HG02798 (cell line): ENCODE data around the gene CLECL1.
"Not testable (repeated sequence)": the region's sequence is repeated elsewhere in the genome, so short reads cannot be mapped to it uniquely, and the experiment has no call there.

Experiments
- ATAC-seq: cut with Tn5 transposase; IDR thresholded peaks from one replicate; pipeline ENCODE4 v1.9.1; 2021; ENCODE audit warnings: mild to moderate bottlenecking; ENCODE audit not compliant: unreplicated experiment, poor library complexity

CLECL1 gene

GRCh38 chr12:9699898-9700605, 32.8 kb downstream of the CLECL1 start:
- no peak for ATAC-seq

DNA sequence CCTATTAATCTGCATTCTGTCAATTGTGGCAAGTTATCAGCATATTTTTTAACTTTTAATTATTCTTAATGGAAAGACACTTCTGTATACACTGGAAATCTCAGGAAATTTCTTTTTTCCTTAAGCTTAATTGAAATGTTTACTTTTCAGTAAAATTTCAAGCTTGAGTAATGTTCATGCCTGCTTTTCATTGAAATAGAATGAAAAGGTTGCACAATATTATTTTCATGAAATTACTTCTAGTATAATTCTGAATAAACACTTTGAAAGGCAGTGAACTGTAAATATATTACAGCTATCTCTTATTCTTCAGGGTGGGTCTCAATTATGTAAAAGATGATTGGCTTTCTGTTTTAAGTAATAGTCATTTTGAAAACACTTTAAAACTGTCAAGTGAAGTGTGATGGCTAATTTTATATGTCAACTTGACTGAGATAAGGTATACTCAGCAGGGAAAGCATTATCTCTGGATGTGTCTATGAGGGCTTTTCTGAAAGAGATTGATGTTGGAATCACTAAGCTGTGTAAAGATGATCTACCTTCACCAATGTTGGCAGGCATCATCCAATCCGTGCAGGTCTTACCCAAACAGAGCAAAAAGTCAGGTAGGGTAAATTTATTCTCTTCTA, 33.5 kb downstream of the CLECL1 start:
- no peak for ATAC-seq

DNA sequence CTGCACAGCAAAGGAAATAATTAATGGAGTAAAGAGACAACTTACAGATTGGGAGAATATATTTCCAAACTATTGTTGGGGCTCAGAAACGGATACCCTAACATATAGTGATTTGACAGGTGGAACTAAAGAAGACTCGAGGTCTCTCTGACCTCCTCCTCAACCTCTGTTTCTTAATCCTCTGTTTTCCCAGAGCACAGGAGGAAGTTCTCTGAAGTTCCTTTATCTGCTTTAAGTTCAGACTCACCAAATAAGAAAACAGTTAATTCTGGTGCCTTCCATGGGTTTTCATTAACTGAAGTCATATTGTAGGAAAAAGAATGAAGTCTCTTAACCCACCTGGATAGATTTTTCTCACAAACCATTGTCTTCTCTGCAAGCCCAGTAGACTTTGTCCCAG, 34.2 kb downstream of the CLECL1 start:
- no peak for ATAC-seq

DNA sequence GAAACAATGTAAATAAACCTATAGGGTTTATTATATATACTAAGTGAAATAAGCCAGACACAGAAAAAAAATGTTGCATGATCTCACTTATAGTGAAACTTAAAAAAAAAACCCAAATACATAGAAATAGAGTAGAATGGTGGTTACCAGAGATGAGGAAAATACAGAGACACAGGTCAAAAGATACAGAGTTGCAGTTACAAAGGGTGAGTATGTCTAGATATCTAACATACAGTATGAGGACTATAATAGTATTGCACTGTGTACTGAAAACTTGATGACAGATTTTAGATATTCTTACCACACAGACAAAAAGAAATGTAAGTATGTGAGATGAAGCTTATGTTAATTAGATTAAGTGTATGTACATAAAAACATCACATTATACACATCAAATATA, 35.3 kb downstream of the CLECL1 start:
- no peak for ATAC-seq

DNA sequence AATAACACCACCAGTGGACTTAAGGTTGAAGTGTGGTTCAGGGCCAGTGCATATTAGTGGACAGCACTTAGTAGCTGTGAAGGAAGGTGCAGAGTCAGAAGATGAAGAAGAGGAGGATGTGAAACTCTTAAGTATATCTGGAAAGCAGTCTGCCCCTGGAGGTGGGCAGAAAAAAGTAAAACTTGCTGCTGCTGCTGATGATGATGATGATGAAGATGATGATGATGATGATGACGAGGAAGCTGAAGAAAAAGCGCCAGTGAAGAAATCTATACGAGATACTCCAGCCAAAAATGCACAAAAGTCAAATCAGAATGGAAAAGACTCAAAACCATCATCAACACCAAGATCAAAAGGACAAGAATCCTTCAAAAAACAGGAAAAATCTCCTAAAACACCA, 37.2 kb downstream of the CLECL1 start:
- ATAC-seq = not testable (repeated sequence)

DNA sequence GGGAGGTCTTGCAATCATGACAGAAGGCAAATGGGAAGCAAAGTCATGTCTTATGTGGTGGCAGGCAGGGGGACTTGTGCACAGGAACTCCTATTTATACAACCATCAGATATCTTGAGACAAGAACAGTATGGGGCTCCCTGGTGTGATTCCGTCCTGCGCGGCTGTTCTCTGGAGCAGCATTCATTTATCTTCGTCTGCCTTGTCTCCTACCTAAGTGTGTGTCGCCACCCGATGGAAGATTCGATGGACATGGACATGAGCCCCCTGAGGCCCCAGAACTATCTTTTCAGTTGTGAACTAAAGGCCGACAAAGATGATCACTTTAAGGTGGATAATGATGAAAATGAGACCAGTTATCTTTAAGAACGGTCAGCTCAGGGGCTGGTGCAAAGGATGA, 37.7 kb downstream of the CLECL1 start:
- ATAC-seq = not testable (repeated sequence)

DNA sequence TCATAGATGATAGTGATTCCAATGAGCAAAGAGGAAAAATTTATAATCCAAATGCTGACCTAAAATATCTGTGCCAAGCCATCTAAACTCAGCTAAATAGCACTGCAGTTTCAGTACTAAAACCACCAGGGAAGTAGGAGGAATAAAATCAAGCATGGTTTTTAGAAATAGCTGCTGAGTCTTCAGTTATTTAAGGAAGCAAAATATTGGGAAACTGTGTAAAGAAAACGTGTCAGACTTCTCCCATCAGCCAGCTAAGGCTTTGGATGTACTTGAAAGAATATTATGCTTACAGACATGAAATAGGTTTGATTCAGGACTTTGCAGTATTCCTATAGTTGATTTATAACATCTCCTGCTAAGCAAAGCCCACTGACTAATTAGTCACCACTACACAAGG, 38.7 kb downstream of the CLECL1 start:
- no peak for ATAC-seq

GRCh38 chr12:9692909-9693308, 40.0 kb downstream of the CLECL1 start:
- no peak for ATAC-seq

GRCh38 chr12:9687228-9687627, 45.7 kb downstream of the CLECL1 start:
- ATAC-seq = no peak

GRCh38 chr12:9685915-9686314, 47.0 kb downstream of the CLECL1 start:
- ATAC-seq = no peak

- not testable (repeated sequence) for ATAC-seq
These were observed 47.5 kb downstream of the CLECL1 start for GRCh38 chr12:9685366-9685765.

GRCh38 chr12:9682949-9683348, 49.9 kb downstream of the CLECL1 start:
- not testable (repeated sequence) for ATAC-seq

DNA sequence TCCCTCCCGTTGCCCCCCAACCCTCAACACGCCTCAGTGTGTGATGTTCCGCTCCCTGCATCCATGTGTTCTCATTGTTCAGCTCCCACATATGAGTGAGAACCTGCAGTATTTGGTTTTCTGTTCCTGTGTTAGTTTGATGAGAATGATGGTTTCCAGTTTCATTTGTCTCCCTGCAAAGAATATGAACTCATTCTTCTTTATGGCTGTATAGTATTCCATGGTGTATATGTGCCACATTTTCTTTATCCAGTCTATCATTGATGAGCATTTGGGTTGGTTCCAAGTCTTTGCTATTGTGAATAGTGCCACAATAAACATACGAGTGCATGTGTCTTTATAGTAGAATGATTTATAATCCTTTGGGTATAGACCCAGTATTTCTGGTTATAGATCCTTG, 50.4 kb downstream of the CLECL1 start:
- not testable (repeated sequence) for ATAC-seq

DNA sequence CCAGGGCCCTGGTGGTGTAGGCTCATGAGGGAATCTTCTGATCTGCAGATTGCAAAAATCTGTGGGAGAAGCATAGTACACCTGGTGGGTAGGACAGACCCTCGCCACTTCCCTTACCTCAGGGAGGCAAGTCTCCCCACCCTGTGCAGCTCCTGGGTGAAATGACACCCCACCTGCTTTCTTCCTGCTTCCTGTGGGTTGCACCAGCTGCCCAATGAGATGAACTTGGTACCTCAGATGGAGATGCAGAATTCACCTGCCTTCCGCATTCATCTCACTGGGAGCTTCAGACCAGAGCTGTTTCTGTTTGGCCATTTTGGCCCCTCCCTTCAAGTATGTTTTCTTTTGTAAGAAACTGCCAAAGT, 58.7 kb downstream of the CLECL1 start:
- ATAC-seq = peak; percentile 24

GRCh38 chr12:9673404-9674225, 59.3 kb downstream of the CLECL1 start:
- ATAC-seq = peak; percentile 43
